ENCODE measurements around the gene PTTG1IP.

PTTG1IP gene

DNA sequence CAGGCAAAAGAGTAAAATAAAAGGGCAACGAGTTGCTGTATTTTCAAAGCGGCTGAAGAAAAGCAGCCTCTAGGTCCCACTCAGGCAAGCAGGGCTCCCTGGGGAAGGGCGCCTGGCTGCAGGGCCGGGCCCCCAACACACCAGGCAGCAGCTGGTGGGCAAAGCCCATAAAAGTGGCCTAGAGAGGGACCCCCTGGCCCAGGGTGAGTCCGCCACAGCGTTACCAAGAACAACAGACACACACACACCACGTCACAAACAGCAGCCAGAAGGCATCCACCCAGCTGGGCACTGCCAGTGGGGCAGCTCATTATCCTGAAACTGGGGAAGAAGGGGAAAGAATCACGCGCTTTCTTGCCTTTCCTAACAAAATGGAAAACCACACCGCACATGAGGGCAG is 60.3 kb downstream of the PTTG1IP start:
- no peaks in the 10 kb centered on the region for H3F3A ChIP-seq (ENCODE audit: control insufficient read depth, insufficient read depth)
- peaks cover 28% of the 10 kb centered on the region for H3K36me3 ChIP-seq (ENCODE audit: control insufficient read depth, low read length)
- no peaks in the 10 kb centered on the region for H3K9me2 ChIP-seq (replicated peaks; ENCODE audit: control insufficient read depth, low read length)
- H3K79me2 ChIP-seq (ENCODE audit: control insufficient read depth, low read length), result peaks cover 62% of the 10 kb centered on the region
- no peak overlapping the region for H3K4me3 ChIP-seq (ENCODE audit: low read length)
- H4K20me1 ChIP-seq (ENCODE audit: control insufficient read depth, insufficient read depth, low read depth, low read length), result peaks cover 16% of the 10 kb centered on the region; the same call in 1 of the 2 replicates
- no peaks in the 10 kb centered on the region for H3K27me3 ChIP-seq (ENCODE audit: control insufficient read depth, low read length)
- H3K4me2 ChIP-seq (ENCODE audit: low read length), result no peak overlapping the region
- no peak overlapping the region for H3K27ac ChIP-seq (ENCODE audit: low read depth, low read length)
- no peaks in the 10 kb centered on the region for H3K9me3 ChIP-seq (ENCODE audit: control insufficient read depth, insufficient read depth, low read length)
- no peak for TF ChIP-seq EZH2phosphoT487 (IDR thresholded peaks at IDR 0.05; ENCODE audit: borderline replicate concordance, low read length)
- TF ChIP-seq, protein P1, sequence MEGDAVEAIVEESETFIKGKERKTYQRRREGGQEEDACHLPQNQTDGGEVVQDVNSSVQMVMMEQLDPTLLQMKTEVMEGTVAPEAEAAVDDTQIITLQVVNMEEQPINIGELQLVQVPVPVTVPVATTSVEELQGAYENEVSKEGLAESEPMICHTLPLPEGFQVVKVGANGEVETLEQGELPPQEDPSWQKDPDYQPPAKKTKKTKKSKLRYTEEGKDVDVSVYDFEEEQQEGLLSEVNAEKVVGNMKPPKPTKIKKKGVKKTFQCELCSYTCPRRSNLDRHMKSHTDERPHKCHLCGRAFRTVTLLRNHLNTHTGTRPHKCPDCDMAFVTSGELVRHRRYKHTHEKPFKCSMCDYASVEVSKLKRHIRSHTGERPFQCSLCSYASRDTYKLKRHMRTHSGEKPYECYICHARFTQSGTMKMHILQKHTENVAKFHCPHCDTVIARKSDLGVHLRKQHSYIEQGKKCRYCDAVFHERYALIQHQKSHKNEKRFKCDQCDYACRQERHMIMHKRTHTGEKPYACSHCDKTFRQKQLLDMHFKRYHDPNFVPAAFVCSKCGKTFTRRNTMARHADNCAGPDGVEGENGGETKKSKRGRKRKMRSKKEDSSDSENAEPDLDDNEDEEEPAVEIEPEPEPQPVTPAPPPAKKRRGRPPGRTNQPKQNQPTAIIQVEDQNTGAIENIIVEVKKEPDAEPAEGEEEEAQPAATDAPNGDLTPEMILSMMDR (IDR thresholded peaks at IDR 0.05; ENCODE audit: low read depth, low read length, poor library complexity, severe bottlenecking), result no peak
- peaks cover 6% of the 10 kb centered on the region; the same call in 1 of the 2 replicates for H3K4me1 ChIP-seq (ENCODE audit: control insufficient read depth, low read length)

- no peaks in the 10 kb centered on the region for H3K27me3 ChIP-seq (ENCODE audit: control insufficient read depth, low read length)
- H3K36me3 ChIP-seq (ENCODE audit: control insufficient read depth, low read length), result peaks cover 28% of the 10 kb centered on the region
- H3K4me2 ChIP-seq (ENCODE audit: low read length), result no peak overlapping the region
- H3K9me2 ChIP-seq (replicated peaks; ENCODE audit: control insufficient read depth, low read length), result no peaks in the 10 kb centered on the region
- peaks cover 62% of the 10 kb centered on the region for H3K79me2 ChIP-seq (ENCODE audit: control insufficient read depth, low read length)
- peaks cover 6% of the 10 kb centered on the region; the same call in 1 of the 2 replicates for H3K4me1 ChIP-seq (ENCODE audit: control insufficient read depth, low read length)
- H3K9me3 ChIP-seq (ENCODE audit: control insufficient read depth, insufficient read depth, low read length), result no peaks in the 10 kb centered on the region
- H4K20me1 ChIP-seq (ENCODE audit: control insufficient read depth, insufficient read depth, low read depth, low read length), result peaks cover 16% of the 10 kb centered on the region; the same call in 1 of the 2 replicates
- no peak overlapping the region for H3K27ac ChIP-seq (ENCODE audit: low read depth, low read length)
- H3K4me3 ChIP-seq (ENCODE audit: low read length), result no peak overlapping the region
- no peaks in the 10 kb centered on the region for H3F3A ChIP-seq (ENCODE audit: control insufficient read depth, insufficient read depth)
- TF ChIP-seq, protein P1 (IDR thresholded peaks at IDR 0.05; ENCODE audit: low read depth, low read length, poor library complexity, severe bottlenecking), result no peak
- TF ChIP-seq EZH2phosphoT487 (IDR thresholded peaks at IDR 0.05; ENCODE audit: borderline replicate concordance, low read length), result no peak
These were observed 60.9 kb downstream of the PTTG1IP start for GRCh38 chr21:44812640-44813039.

DNA sequence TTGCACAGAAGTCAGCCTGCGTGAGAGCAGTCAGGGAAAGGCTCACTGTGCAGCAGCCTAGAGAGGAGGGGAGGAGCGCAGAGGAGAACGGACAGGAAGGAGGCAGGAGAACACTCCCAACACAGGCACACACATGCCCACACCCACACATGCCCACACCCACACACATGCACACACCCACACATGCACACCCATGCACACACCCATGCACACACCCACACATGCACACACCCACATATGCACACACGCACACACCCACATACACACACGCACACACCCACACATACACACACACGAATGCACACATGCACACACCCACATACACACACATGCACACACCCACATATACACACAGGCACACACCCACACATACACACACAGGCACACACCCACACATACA is 62.7 kb downstream of the PTTG1IP start:
- H3K4me2 ChIP-seq (ENCODE audit: low read length), result no peak overlapping the region
- no peaks in the 10 kb centered on the region for H3K27me3 ChIP-seq (ENCODE audit: control insufficient read depth, low read length)
- no peak for TF ChIP-seq EZH2phosphoT487 (IDR thresholded peaks at IDR 0.05; ENCODE audit: borderline replicate concordance, low read length)
- TF ChIP-seq, protein P1 (IDR thresholded peaks at IDR 0.05; ENCODE audit: low read depth, low read length, poor library complexity, severe bottlenecking), result no peak
- H3K4me1 ChIP-seq (ENCODE audit: control insufficient read depth, low read length), result no peaks in the 10 kb centered on the region
- no peaks in the 10 kb centered on the region for H3F3A ChIP-seq (ENCODE audit: control insufficient read depth, insufficient read depth)
- H3K4me3 ChIP-seq (ENCODE audit: low read length), result no peak overlapping the region
- H4K20me1 ChIP-seq (ENCODE audit: control insufficient read depth, insufficient read depth, low read depth, low read length), result 0 out of 2 replicates have a peak, but pooled peaks cover 3% of the 10 kb centered on the region
- peaks cover 45% of the 10 kb centered on the region for H3K79me2 ChIP-seq (ENCODE audit: control insufficient read depth, low read length)
- H3K36me3 ChIP-seq (ENCODE audit: control insufficient read depth, low read length), result peaks cover 40% of the 10 kb centered on the region
- no peaks in the 10 kb centered on the region for H3K9me3 ChIP-seq (ENCODE audit: control insufficient read depth, insufficient read depth, low read length)
- H3K9me2 ChIP-seq (replicated peaks; ENCODE audit: control insufficient read depth, low read length), result no peaks in the 10 kb centered on the region
- H3K27ac ChIP-seq (ENCODE audit: low read depth, low read length), result no peak overlapping the region
